ENCODE results near the gene SLC17A7.

GRCh38 chr19:49438261-49438660 lies 3.1 kb downstream of the SLC17A7 start:
- TF ChIP-seq POLR2A (IDR thresholded peaks at IDR 0.05; ENCODE audit: control extremely low read depth in 1 of 2, low read depth in 2 of 2, low read length in 2 of 2): no peak
- TF ChIP-seq CTCF (IDR thresholded peaks at IDR 0.05; ENCODE audit: control extremely low read depth in 1 of 3, insufficient read depth in 1 of 3, low read depth in 1 of 3, low read length in 3 of 3): no peak
- no peak for TF ChIP-seq POLR2AphosphoS5 (IDR thresholded peaks at IDR 0.05; ENCODE audit: low read depth, low read length)
- TF ChIP-seq EGR1 (IDR thresholded peaks at IDR 0.05; ENCODE audit: borderline replicate concordance, low read depth, low read length): no peak
- TF ChIP-seq JUND (IDR thresholded peaks at IDR 0.05; ENCODE audit: low read length): no peak
- no peak for TF ChIP-seq RFX5 (IDR thresholded peaks at IDR 0.05; ENCODE audit: borderline replicate concordance, low read depth, low read length)
